Lung (tissue), 12 donors: ENCODE data around the gene TMEM125. TPM values are rescaled to one million over a fixed set of nuclear protein-coding genes. Genes with fewer than 3 reads are reported as not detected.

Experiments
- ATAC-seq: fragments of 200-7000 bp; cut with Tn5 transposase; one replicate; pipeline ENCODE4 v1.9.1; 2020; ENCODE audit warnings: moderate number of reproducible peaks; ENCODE audit not compliant: insufficient read depth, low FRiP score
- DNase-seq, 3 donors: peaks; one replicate each; pipeline ENCODE4 v3.0.0-alpha.2; 2013 to 2017
- H3K27ac ChIP-seq, 2 donors: one replicate each; pipeline ENCODE4 v1.5.1; 2013; ENCODE audit warnings: mild to moderate bottlenecking in 2 of 2, moderate library complexity in 2 of 2, control low read depth in 1 of 2, inconsistent platforms in 1 of 2, low read depth in 1 of 2, low read length in 1 of 2
- H3K27me3 ChIP-seq, 3 donors: one replicate each; pipeline ENCODE4 v1.5.1; 2013; ENCODE audit warnings: low read length in 2 of 3; ENCODE audit not compliant: control insufficient read depth in 3 of 3, insufficient read depth in 3 of 3
- H3K36me3 ChIP-seq, 4 donors: one replicate each; pipeline ENCODE4 v1.5.1; 2013; ENCODE audit warnings: low read length in 4 of 4, mild to moderate bottlenecking in 1 of 4, moderate library complexity in 1 of 4; ENCODE audit not compliant: control insufficient read depth in 4 of 4, insufficient read depth in 4 of 4
- H3K4me1 ChIP-seq, 5 donors: one replicate each; pipeline ENCODE4 v1.5.1; 2013; ENCODE audit warnings: low read length in 5 of 5, mild to moderate bottlenecking in 2 of 5, moderate library complexity in 1 of 5; ENCODE audit not compliant: control insufficient read depth in 5 of 5, insufficient read depth in 5 of 5
- H3K4me3 ChIP-seq: one replicate; pipeline ENCODE4 v1.5.1; 2013; ENCODE audit warnings: mild to moderate bottlenecking, control low read depth, moderate library complexity
- H3K9ac ChIP-seq, 2 donors: one replicate each; pipeline ENCODE4 v1.5.1; 2013; ENCODE audit warnings: low read length in 2 of 2, control low read depth in 1 of 2; ENCODE audit not compliant: insufficient read depth in 1 of 2
- H3K9me3 ChIP-seq, 4 donors: one replicate each; pipeline ENCODE4 v1.5.1; 2013; ENCODE audit warnings: low read length in 3 of 4, mild to moderate bottlenecking in 1 of 4, moderate library complexity in 1 of 4; ENCODE audit not compliant: control insufficient read depth in 4 of 4, insufficient read depth in 3 of 4
- CTCF ChIP-seq: IDR thresholded peaks from 2 replicates; pipeline ENCODE4 v1.5.1; 2012; ENCODE audit warnings: mild to moderate bottlenecking; ENCODE audit errors: control extremely low read depth, extremely low read depth
- WGBS, 2 donors: extraction: QIAGEN DNeasy Blood & Tissue Kit; methylation state at CpG; one replicate each; pipeline ENCODE4 v1.1.7; 2013; 5-methylcytosine and 5-hydroxymethylcytosine counted together
- polyA plus RNA-seq, 2 donors: library from polyadenylated mRNA; stranded (reverse); fragments of 200-250 nt; gene quantifications; one replicate each; pipeline ENCODE4 v1.2.1, GENCODE V29; 2013
- total RNA-seq, 2 donors: library from RNA; depleted of rRNA in 1 of 2; stranded (reverse); fragments of >200 nt in 1 of 2; gene quantifications; one replicate each; pipeline ENCODE4 v1.2.1, GENCODE V29; 2014 to 2021
- donor health status: control.
- donor health status: control.
- donor health status: Bipolar disorder and iron deficiency.
- donor health status: healthy.
- donor health status: DM: yes; HTN: yes; CAD: no.

TMEM125 gene
- total and polyA plus RNA-seq, 4 donors = 41.0 to 228 (median 114) TPM

- H3K4me1 ChIP-seq = peaks cover 0 to 16% (median 13%) of the 10 kb centered on the region in 5 donors
- ATAC-seq (no peak), DNase-seq (no peak)
- H3K9ac ChIP-seq = no peak overlapping the region
- H3K36me3 ChIP-seq = peaks cover 0 to 3% (median 0%) of the 10 kb centered on the region in 4 donors
- peaks cover 0 to 4% (median 0%) of the 10 kb centered on the region in 4 donors for H3K9me3 ChIP-seq
- no peak for TF ChIP-seq CTCF
- no peak overlapping the region for H3K27ac ChIP-seq
- no peaks in the 10 kb centered on the region for H3K27me3 ChIP-seq
- WGBS, 2 donors = 91 to 92% methylated on average over 7 of the region's 7 CpGs
- H3K4me3 ChIP-seq = no peak overlapping the region
These were observed 7.5 kb downstream of the TMEM125 start for GRCh38 chr1:43277116-43277876.

- no peaks in the 10 kb centered on the region for H3K9me3 ChIP-seq
- no peaks in the 10 kb centered on the region for H3K36me3 ChIP-seq
- ATAC-seq (no peak), DNase-seq (no peak)
- no peak overlapping the region for H3K27ac ChIP-seq
- no peaks in the 10 kb centered on the region for H3K27me3 ChIP-seq
- WGBS, 2 donors = 86 to 94% methylated on average over 5 of the region's 5 CpGs
- H3K9ac ChIP-seq = no peak overlapping the region
- H3K4me3 ChIP-seq = no peak overlapping the region
- peaks cover 0 to 14% (median 8%) of the 10 kb centered on the region in 5 donors for H3K4me1 ChIP-seq
- no peak for TF ChIP-seq CTCF
These were observed 9.4 kb downstream of the TMEM125 start for GRCh38 chr1:43279161-43279560.

- Histone ChIP-seq H3K27ac (no peak overlapping the region), H3K4me3 (no peak overlapping the region), H3K36me3 (no peaks in the 10 kb centered on the region), H3K9ac (no peak overlapping the region), H3K27me3 (no peaks in the 10 kb centered on the region), H3K9me3 (no peaks in the 10 kb centered on the region), H3K4me1 (peaks cover 0 to 10% (median 7%) of the 10 kb centered on the region in 5 donors)
- DNase-seq = no peak
- no peak for ATAC-seq
- 94 to 95% methylated on average over 6 of the region's 6 CpGs for WGBS, 2 donors
- TF ChIP-seq CTCF = no peak
These were observed 9.9 kb downstream of the TMEM125 start for GRCh38 chr1:43279666-43280065.
